ENCODE data around the gene BSN.

Gene BSN, protein sequence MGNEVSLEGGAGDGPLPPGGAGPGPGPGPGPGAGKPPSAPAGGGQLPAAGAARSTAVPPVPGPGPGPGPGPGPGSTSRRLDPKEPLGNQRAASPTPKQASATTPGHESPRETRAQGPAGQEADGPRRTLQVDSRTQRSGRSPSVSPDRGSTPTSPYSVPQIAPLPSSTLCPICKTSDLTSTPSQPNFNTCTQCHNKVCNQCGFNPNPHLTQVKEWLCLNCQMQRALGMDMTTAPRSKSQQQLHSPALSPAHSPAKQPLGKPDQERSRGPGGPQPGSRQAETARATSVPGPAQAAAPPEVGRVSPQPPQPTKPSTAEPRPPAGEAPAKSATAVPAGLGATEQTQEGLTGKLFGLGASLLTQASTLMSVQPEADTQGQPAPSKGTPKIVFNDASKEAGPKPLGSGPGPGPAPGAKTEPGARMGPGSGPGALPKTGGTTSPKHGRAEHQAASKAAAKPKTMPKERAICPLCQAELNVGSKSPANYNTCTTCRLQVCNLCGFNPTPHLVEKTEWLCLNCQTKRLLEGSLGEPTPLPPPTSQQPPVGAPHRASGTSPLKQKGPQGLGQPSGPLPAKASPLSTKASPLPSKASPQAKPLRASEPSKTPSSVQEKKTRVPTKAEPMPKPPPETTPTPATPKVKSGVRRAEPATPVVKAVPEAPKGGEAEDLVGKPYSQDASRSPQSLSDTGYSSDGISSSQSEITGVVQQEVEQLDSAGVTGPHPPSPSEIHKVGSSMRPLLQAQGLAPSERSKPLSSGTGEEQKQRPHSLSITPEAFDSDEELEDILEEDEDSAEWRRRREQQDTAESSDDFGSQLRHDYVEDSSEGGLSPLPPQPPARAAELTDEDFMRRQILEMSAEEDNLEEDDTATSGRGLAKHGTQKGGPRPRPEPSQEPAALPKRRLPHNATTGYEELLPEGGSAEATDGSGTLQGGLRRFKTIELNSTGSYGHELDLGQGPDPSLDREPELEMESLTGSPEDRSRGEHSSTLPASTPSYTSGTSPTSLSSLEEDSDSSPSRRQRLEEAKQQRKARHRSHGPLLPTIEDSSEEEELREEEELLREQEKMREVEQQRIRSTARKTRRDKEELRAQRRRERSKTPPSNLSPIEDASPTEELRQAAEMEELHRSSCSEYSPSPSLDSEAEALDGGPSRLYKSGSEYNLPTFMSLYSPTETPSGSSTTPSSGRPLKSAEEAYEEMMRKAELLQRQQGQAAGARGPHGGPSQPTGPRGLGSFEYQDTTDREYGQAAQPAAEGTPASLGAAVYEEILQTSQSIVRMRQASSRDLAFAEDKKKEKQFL (N-terminal part only)

DNA sequence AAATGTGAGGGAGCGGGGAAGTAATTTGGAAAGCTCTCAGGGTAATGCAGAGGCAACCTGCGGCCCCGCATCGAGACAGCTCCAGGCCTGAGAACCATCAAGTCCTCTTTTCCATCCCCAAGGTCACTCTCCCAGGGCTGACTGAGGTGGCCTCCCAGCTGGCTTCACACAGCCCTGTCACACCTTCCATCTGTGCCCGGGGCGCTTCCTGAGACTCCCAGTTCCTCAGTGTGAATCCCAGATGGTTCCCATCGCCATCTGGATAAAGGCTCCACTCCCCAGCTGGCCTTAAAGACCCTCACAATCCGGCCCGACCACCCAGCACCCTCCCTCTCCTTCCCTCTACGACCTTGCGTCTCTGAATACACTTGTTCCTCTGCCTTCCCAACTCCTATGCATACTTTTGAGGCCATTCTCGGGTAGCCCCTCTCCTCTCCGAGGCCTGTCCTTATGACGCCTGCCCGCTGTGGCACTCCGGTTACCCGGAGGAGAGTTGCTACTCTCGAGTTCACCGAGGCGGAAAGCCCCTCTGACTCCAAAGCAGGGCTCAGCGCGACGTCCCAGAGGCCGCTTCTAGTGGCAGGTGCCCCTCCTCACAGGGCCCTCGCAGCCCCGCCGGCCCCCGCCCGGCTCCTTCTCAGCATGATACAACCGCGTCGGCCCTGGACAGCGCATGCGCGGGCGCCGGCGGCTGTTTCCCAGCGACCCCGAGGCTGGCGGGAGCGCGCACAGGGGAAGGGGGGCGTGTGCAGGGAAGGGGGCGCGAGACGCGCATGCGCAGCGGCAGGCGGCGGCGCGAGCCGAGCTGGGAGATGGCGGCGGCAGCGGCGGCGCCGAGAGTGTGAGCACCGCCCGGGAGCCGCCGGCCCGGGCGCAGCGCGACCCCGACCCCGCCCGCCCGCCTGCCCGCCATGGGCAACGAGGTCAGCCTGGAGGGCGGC is at the start of gene BSN:
TSS of gene BSN (plus strand) at position 786 of the 941 bp plus-strand sequence. CDS start at position 912, 126 bp downstream.
- H3K27me3 ChIP-seq (ENCODE audit: insufficient read depth, low read length): peaks cover 7% of the 10 kb centered on the region; the same call in 1 of the 2 replicates
- TF ChIP-seq, protein P1, sequence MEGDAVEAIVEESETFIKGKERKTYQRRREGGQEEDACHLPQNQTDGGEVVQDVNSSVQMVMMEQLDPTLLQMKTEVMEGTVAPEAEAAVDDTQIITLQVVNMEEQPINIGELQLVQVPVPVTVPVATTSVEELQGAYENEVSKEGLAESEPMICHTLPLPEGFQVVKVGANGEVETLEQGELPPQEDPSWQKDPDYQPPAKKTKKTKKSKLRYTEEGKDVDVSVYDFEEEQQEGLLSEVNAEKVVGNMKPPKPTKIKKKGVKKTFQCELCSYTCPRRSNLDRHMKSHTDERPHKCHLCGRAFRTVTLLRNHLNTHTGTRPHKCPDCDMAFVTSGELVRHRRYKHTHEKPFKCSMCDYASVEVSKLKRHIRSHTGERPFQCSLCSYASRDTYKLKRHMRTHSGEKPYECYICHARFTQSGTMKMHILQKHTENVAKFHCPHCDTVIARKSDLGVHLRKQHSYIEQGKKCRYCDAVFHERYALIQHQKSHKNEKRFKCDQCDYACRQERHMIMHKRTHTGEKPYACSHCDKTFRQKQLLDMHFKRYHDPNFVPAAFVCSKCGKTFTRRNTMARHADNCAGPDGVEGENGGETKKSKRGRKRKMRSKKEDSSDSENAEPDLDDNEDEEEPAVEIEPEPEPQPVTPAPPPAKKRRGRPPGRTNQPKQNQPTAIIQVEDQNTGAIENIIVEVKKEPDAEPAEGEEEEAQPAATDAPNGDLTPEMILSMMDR (IDR thresholded peaks at IDR 0.05; ENCODE audit: low read length): no peak
- no peak for TF ChIP-seq EZH2 (IDR thresholded peaks at IDR 0.05; ENCODE audit: borderline replicate concordance, low read length)
- no peaks in the 10 kb centered on the region for H4K20me1 ChIP-seq (ENCODE audit: insufficient read depth, low read length)
- H2AFZ ChIP-seq (ENCODE audit: low read length): no peak within 1 kb of the TSS
- no peaks in the 10 kb centered on the region for H3K79me2 ChIP-seq (ENCODE audit: insufficient read depth, low read length)
- no peaks in the 10 kb centered on the region for H3K36me3 ChIP-seq (ENCODE audit: insufficient read depth, low read length)
- no peaks in the 10 kb centered on the region for H3K9me3 ChIP-seq (ENCODE audit: low read length)
- peak within 1 kb of the TSS; percentile 70 for H3K9ac ChIP-seq (ENCODE audit: low read length)
- no peak within 1 kb of the TSS for H3K27ac ChIP-seq (ENCODE audit: low read depth, low read length, poor library complexity, severe bottlenecking)
- H3K9me2 ChIP-seq (ENCODE audit: low read depth, low read length): no peaks in the 10 kb centered on the region
- H3K4me1 ChIP-seq (ENCODE audit: insufficient read depth, low read length, severe bottlenecking): peaks cover 15% of the 10 kb centered on the region
- no peaks in the 10 kb centered on the region for H3F3A ChIP-seq (ENCODE audit: insufficient read depth, low read length)
- H3K4me2 ChIP-seq (ENCODE audit: low read length): peak within 1 kb of the TSS; percentile 69
- peak within 1 kb of the TSS; percentile 65 for H3K4me3 ChIP-seq (ENCODE audit: low read depth, low read length, poor library complexity, severe bottlenecking)

DNA sequence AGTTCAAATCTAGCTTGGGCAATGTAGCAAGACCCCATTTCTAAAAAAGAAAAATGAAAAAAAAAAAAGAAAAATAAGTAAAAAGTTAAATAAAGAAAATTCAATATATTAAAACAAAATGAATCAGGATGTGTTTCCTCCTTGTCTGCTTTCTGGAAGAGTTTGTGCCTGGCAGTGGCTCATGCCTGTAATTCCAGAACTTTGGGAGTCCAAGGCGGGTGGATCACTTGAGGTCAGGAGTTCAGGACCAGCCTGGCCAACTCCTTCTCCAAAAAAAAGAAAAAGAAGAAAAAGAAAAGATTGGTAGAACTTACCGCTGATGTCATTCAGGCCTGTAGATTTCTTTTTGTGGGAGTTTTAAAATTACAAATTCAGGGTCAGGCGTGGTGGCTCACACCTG is 47.4 kb upstream of the BSN start:
- no peak overlapping the region for H3K9ac ChIP-seq (ENCODE audit: low read length)
- no peaks in the 10 kb centered on the region for H3K4me1 ChIP-seq (ENCODE audit: insufficient read depth, low read length, severe bottlenecking)
- H3K27me3 ChIP-seq (ENCODE audit: insufficient read depth, low read length): no peaks in the 10 kb centered on the region
- H3F3A ChIP-seq (ENCODE audit: insufficient read depth, low read length): no peaks in the 10 kb centered on the region
- no peaks in the 10 kb centered on the region for H4K20me1 ChIP-seq (ENCODE audit: insufficient read depth, low read length)
- H2AFZ ChIP-seq (ENCODE audit: low read length): no peak overlapping the region
- no peak overlapping the region for H3K27ac ChIP-seq (ENCODE audit: low read depth, low read length, poor library complexity, severe bottlenecking)
- no peak overlapping the region for H3K4me3 ChIP-seq (ENCODE audit: low read depth, low read length, poor library complexity, severe bottlenecking)
- H3K4me2 ChIP-seq (ENCODE audit: low read length): no peak overlapping the region
- peaks cover 15% of the 10 kb centered on the region; the same call in 1 of the 2 replicates for H3K36me3 ChIP-seq (ENCODE audit: insufficient read depth, low read length)
- H3K9me2 ChIP-seq (ENCODE audit: low read depth, low read length): no peaks in the 10 kb centered on the region
- H3K79me2 ChIP-seq (ENCODE audit: insufficient read depth, low read length): peaks cover 13% of the 10 kb centered on the region; the same call in 1 of the 2 replicates
- TF ChIP-seq EZH2 (IDR thresholded peaks at IDR 0.05; ENCODE audit: borderline replicate concordance, low read length): no peak
- TF ChIP-seq, protein P1 (IDR thresholded peaks at IDR 0.05; ENCODE audit: low read length): no peak
- no peaks in the 10 kb centered on the region for H3K9me3 ChIP-seq (ENCODE audit: low read length)

All from OCI-LY1 (cell line).